ENCODE measurements around the gene CPOX. TPM values are rescaled to one million over a fixed set of nuclear protein-coding genes. Genes with fewer than 3 reads are reported as not detected.
"Not testable (repeated sequence)": the region's sequence is repeated elsewhere in the genome, so short reads cannot be mapped to it uniquely, and the experiment has no call there.

Gene CPOX
- polyA plus RNA-seq, 12 donors, result 9.9 to 21.3 (median 14.8) TPM; not detected in 1

GRCh38 chr3:98564282-98565005, 29.0 kb downstream of the CPOX start:
- DNase-seq, result no peak

DNA sequence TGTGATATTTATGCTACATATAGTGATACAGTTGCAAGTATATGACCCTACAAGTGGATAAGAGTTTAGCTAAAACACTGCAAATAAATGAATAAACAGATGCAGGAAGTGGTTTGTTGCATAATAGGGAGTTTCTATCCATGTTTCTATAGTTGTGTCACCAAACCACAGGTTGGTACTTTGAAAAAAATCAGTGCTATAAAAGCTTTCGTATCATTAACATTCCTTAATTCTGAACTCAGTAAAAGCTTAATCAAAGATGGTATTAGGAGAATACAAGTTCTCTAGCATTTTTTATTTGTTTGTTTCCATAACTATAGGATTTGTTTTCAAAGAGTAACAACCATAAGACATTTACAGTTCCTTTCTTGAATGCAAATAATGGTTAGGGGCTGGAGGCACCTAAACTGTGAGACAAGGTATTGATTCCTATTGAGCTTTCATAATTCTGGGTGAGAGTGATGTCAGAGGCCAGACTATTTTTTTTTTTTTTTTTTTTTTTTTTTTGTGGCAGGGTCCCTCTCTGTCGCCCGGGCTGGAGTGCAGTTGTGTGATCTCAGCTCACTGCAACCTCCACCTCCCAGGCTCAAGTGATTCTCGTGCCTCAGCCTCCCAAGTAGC, 29.6 kb downstream of the CPOX start:
- DNase-seq, result no peak

DNA sequence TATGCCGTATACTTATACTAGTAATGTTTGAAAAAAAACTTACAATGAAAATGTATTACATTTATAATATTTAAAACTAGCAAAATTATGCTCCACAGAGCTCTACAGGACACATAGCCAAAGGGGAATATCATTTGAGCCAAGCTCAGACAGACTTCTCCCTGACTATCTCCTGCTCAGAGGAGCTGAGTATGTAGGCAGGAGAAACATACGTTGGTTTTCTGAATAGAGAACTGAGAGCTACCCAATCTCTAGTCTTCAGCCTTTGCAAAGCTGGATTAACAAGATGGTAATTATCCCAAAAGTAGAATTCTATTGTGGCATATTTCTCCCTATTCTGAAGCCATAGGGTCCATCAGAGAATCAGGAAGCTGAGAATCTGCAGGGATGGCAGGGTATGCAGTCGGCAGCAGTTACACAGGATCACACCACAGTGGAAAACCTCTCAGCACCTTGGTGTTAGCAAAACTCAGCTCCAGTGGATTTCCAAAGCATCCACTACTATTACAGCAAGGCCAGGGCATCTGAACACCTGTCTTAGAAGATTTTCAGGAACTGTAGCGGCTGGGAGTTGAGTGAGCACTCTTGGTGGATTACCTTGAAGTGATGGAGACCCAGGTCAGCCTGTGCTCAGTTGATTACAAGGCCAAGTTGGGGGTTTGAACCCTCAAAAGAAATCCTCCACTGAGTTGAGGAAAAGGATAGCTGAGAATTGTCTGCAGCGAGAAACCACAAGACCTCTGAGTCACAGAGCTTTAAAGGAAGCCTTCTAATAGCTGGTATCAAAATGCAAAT, 31.5 kb downstream of the CPOX start:
- no peak for DNase-seq

DNA sequence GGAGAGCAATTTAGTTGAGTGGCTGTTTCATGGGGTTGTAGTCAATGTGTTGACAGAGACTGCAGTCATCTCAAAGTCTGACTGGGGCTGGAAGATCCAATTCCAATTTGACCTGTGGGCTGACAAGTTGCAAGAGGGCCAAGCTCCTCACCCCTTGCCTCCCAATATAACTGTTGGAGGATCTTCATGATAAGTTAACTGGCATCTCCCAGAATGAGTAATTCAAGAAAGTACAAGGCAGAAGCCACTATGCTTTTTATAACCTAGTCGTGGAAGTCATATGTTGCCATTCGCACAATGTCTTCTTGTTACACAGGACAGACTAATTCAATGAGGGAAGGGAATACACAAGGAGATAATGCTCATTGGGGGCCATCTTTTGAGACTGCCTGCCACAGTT, 32.5 kb downstream of the CPOX start:
- no peak for DNase-seq

DNA sequence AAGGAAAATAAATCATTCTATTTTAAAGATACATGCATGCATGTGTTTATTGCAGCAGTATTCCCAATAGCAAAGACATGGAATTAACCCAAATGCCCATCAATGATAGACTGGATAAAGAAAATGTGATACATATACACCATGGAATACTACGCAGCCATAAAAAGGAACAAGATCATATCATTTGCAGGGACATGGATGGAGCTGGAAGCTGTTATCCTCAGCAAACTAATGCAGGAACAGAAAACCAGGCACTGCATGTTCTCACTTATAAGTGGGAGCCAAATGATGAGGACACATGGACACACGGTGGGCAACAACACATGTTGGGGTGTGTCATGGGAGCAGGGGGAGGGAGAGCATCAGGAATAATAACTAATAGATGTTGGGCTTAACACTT, 33.6 kb downstream of the CPOX start:
- DNase-seq, result not testable (repeated sequence)

DNA sequence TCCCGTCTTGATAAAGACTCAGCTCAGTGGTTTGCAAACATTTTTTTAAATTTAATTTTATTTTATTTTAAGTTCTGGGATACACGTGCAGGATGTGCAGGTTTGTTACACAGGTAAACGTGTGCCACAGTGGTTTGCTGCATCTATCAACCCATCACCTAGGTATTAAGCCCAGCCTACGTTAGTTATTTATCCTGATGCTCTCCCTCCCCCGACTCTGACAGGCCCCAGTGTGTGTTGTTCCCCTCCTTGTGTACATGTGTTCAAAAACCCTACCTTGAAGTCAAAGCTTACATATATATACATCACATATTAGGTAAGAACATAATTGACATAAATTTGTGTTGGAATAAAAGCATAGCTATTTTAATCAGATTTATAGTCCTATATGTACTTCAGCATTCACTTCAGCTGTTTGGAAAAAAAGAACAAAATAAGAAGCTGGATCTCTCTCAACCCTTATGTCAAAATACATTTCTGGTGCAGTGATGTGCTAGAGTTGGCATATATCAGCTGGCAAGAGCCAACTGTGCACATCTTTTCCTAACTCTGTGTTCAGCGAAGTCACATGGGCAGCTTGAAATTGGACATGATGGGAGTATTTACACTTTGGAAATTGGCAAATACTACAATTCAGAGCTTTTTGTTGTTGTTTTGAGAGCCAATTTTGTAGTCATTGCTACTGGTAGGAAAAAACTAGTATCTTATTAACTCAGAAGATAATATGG, 35.1 kb downstream of the CPOX start:
- DNase-seq, result no peak

DNA sequence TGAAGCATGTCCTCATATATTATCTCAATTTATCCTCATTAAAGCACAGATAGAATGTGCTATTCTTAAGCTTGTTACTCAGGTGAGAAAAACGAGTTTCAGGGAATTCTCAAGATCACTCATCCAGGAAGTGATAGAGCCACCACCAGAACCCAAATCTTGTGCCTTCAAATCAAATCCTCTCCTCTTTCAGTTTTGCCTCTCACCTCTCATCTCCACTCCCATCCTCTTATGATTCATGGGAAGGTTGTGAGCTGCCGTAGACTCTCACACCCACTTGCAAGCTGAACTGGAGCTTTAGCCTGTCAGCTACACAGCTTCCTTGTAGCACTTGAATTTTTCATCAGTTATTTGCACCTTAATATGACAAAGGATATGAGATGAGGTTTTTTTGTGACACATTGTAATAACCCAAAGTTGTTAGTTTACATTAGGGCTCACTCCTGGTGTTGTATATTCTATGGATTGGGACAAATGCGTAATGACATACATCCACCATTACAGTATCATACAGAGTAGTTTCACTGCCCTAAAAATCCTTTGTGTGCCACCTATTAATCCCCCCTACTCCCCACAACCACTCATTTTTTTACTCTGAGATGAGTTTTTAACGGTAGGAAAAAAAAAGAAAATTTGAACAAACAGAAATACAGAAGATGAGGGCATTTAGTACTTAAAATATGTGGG, 35.9 kb downstream of the CPOX start:
- DNase-seq, result no peak

GRCh38 chr3:98556164-98557130, 37.0 kb downstream of the CPOX start:
- no peak for DNase-seq

- DNase-seq, result no peak
Measured at GRCh38 chr3:98555025-98555379, 38.4 kb downstream of the CPOX start.

DNA sequence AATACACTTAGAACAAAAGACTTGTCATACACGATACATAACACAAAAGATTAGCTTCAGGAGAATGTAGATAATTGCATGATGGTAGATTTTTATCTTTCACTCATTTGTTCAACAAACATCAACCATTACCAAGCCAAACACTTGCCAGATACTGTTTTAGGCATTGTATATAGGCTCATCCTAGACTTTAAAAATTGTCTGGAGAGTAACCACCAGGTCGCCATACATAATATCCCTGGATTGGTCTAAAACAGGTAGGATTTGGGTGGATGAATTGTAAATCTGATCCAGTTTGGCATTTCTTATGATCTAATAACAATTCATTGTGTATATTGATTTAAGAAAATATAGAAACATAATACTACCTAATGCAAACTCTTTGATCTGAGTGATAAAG, 38.8 kb downstream of the CPOX start:
- no peak for DNase-seq

GRCh38 chr3:98553753-98554152, 39.7 kb downstream of the CPOX start:
- DNase-seq, result no peak

DNA sequence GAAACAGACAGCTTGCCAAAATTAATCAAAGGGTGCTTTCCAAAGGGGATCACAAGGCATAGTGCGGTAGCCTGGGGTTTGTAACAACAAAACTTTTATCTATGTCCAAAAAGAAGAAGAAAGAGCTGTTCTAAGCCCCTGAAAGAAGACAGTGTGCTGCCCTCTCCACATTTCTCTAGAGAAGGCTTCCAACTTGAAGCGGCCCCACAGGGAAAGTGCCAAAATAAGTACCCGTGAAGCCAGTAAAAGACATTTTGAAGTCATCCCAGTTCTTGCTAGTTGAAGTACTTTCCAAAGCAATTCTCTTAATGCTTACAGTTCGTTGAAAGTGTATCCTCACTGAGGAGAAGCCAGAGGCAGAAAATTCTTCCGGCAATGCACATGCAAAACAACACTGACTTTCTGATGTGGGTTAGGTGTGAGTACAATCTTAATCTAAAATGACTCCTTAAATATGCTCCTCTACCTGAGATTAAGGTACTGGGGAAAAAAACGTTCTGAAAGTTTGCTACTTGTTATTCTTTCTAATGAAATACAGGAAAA, 40.3 kb downstream of the CPOX start:
- no peak for DNase-seq

GRCh38 chr3:98552232-98553020, 41.0 kb downstream of the CPOX start:
- DNase-seq, result no peak

GRCh38 chr3:98551754-98552153, 41.7 kb downstream of the CPOX start:
- DNase-seq, result no peak

GRCh38 chr3:98551236-98551635, 42.2 kb downstream of the CPOX start:
- DNase-seq, result no peak

DNA sequence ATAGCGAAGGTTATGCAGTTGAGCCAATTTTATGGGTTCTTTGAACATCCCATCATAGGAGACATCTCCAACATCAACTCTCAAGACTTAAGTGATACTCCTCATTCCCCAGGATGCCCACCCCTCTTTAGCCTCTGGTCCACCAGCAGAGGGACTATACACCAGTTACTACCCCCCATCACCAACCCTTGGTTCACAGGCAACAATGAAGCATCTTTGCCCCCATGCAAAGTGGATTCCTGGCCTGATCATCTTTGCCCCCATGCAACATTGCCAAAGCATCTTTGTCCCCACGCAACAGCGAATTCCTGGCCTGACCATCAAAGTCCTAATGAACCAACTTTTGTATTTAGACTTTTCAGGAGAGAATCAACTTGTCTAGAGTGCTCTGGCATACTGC, 42.6 kb downstream of the CPOX start:
- DNase-seq, result no peak

DNA sequence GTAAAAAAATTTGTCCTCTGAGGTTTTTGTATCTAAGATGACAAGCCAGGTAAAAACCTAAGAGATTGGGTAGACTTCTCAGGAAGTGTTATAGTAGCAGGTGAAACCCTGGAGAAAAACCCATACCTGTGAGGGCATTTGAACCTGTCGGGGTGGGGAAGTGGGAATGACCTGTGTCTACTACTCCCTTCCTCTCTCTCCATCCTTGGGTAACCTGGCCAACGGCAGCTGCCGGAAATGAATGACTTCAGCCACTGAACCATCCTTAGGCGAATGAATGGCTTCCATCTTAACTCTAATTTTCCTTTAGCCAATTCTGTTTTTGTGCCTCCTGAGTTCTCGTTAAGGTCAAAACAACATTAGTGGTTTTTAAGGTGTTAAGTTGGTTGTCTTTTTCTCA, 44.9 kb downstream of the CPOX start:
- no peak for DNase-seq

GRCh38 chr3:98545940-98546339, 47.5 kb downstream of the CPOX start:
- DNase-seq, result no peak

DNA sequence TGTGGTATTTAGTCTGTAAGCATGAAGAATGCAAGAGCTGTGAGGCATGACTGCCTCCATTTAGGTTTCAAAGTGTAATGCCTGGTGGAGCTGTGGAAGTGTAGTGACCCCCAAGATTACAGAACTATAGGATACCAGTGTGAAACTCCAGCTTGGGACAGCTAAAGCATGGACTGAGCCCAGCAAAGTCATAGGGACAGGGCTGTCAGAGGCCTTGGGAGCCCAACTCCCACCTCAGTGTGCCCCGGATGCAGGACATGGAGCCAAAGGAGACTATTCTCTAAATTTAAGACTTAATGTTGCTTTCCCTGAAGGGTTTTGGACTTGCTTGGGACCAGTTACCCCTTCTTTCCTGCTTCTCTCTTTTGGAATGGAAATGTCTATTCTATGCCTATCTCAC, 50.8 kb downstream of the CPOX start:
- no peak for DNase-seq
